GM23338 (cell line): ENCODE measurements around the gene GPSM1. TPM values are rescaled to one million over a fixed set of nuclear protein-coding genes. Genes with fewer than 3 reads are reported as not detected.

Experiments used
- ATAC-seq: fragments of 200-7000 bp; cut with Tn5 transposase; 3 replicates; pipeline ENCODE4 v1.9.1; 2020
- DNase-seq: peaks from one replicate; pipeline ENCODE4 v3.0.0-alpha.2; 2015; ENCODE audit warnings: low spot score
- H2AFZ ChIP-seq: fragments of 200-600 bp; sonication (generic); 2 replicates; pipeline ENCODE4 v1.8.0; 2016; ENCODE audit warnings: antibody characterized with exemption, mild to moderate bottlenecking, moderate library complexity
- H3F3A ChIP-seq: fragments of 200-600 bp; sonication (generic); replicated peaks from 2 replicates; pipeline ENCODE4 v1.8.0; 2017; ENCODE audit warnings: antibody characterized with exemption, mixed run types, low read depth
- H3K27ac ChIP-seq: fragments of 200-600 bp; sonication (generic); 2 replicates; pipeline ENCODE4 v1.6.1; 2016; ENCODE audit warnings: low read depth
- H3K27me3 ChIP-seq: fragments of 200-600 bp; sonication (generic); 2 replicates; pipeline ENCODE4 v1.8.0; 2016; ENCODE audit warnings: mild to moderate bottlenecking, mixed run types, moderate library complexity; ENCODE audit not compliant: insufficient read depth
- H3K36me3 ChIP-seq: fragments of 200-600 bp; sonication (generic); 2 replicates; pipeline ENCODE4 v1.8.0; 2016; ENCODE audit warnings: mild to moderate bottlenecking; ENCODE audit not compliant: insufficient read depth
- H3K4me1 ChIP-seq: fragments of 200-600 bp; sonication (generic); 2 replicates; pipeline ENCODE4 v1.8.0; 2016; ENCODE audit warnings: mild to moderate bottlenecking, moderate library complexity; ENCODE audit not compliant: insufficient read depth
- H3K4me2 ChIP-seq: fragments of 200-600 bp; sonication (generic); 2 replicates; pipeline ENCODE4 v1.7.1; 2017; ENCODE audit warnings: mixed run types
- H3K4me3 ChIP-seq: fragments of 200-600 bp; sonication (generic); 2 replicates; pipeline ENCODE4 v1.6.1; 2016; ENCODE audit warnings: mixed run types
- H3K79me2 ChIP-seq: fragments of 200-600 bp; sonication (generic); replicated peaks from 2 replicates; pipeline ENCODE4 v1.8.0; 2017; ENCODE audit warnings: mild to moderate bottlenecking; ENCODE audit not compliant: insufficient read depth
- H3K9me2 ChIP-seq: fragments of 200-600 bp; sonication (generic); 2 replicates; pipeline ENCODE4 v1.8.0; 2017; ENCODE audit not compliant: insufficient read depth
- H4K20me1 ChIP-seq: fragments of 200-600 bp; sonication (generic); replicated peaks from 2 replicates; pipeline ENCODE4 v1.8.0; 2017; ENCODE audit warnings: mild to moderate bottlenecking; ENCODE audit not compliant: insufficient read depth
- H3K27ac Mint-ChIP-seq: 2 replicates; pipeline ENCODE4 v1.8.0; 2020; ENCODE audit warnings: inconsistent platforms, mild to moderate bottlenecking, moderate library complexity, mixed read lengths
- H3K27me3 Mint-ChIP-seq: 3 replicates; pipeline ENCODE4 v1.8.0; 2022; ENCODE audit warnings: low read depth, mild to moderate bottlenecking, moderate library complexity, mixed read lengths, inconsistent platforms; ENCODE audit not compliant: insufficient read depth, poor library complexity
- H3K36me3 Mint-ChIP-seq: 3 replicates; pipeline ENCODE4 v1.8.0; 2021; ENCODE audit warnings: low read depth, mild to moderate bottlenecking, inconsistent platforms, moderate library complexity, mixed read lengths
- H3K4me1 Mint-ChIP-seq: 3 replicates; pipeline ENCODE4 v1.8.0; 2020; ENCODE audit warnings: mild to moderate bottlenecking, inconsistent platforms, mixed read lengths
- H3K4me3 Mint-ChIP-seq: 3 replicates; pipeline ENCODE4 v1.8.0; 2021; ENCODE audit warnings: moderate library complexity, mild to moderate bottlenecking, inconsistent platforms, mixed read lengths
- H3K9me3 Mint-ChIP-seq: 3 replicates; pipeline ENCODE4 v1.8.0; 2020; ENCODE audit warnings: moderate library complexity, mild to moderate bottlenecking, inconsistent platforms, mixed read lengths
- CREB1 ChIP-seq: fragments of 250-450 bp; sonication (Bioruptor Pico); IDR thresholded peaks from 2 replicates; pipeline ENCODE4 v1.5.0; 2020; ENCODE audit warnings: low read depth, mild to moderate bottlenecking, moderate library complexity
- EZH2 ChIP-seq: fragments of 200-600 bp; sonication (generic); IDR thresholded peaks from one replicate; pipeline ENCODE4 v1.8.0; 2017; ENCODE audit warnings: antibody characterized with exemption, mild to moderate bottlenecking, low read depth; ENCODE audit not compliant: unreplicated experiment
- EZH2phosphoT487 ChIP-seq: fragments of 200-600 bp; sonication (generic); IDR thresholded peaks from one replicate; pipeline ENCODE4 v1.8.1; 2018; ENCODE audit warnings: antibody characterized with exemption; ENCODE audit not compliant: unreplicated experiment
- JUNB ChIP-seq: IDR thresholded peaks from one replicate; pipeline ENCODE4 v1.6.1; 2016; ENCODE audit warnings: antibody characterized with exemption; ENCODE audit not compliant: unreplicated experiment
- NANOG ChIP-seq: IDR thresholded peaks from 2 replicates; pipeline ENCODE4 v1.6.1; 2016; ENCODE audit warnings: antibody characterized with exemption, borderline replicate concordance
- POLR2AphosphoS5 ChIP-seq: IDR thresholded peaks from 2 replicates; pipeline ENCODE4 v1.6.1; 2016; ENCODE audit warnings: antibody characterized with exemption, low read depth
- ZNF114 ChIP-seq: fragments of 250-450 bp; sonication (Bioruptor Pico); IDR thresholded peaks from 2 replicates; pipeline ENCODE4 v1.5.0; 2020; ENCODE audit warnings: mild to moderate bottlenecking, moderate library complexity
- ZNF331 ChIP-seq: fragments of 250-450 bp; sonication (Bioruptor Pico); IDR thresholded peaks from 2 replicates; pipeline ENCODE4 v1.5.0; 2020; ENCODE audit warnings: low read depth, mild to moderate bottlenecking, moderate library complexity
- ZNF462 ChIP-seq: fragments of 250-450 bp; sonication (Bioruptor Pico); IDR thresholded peaks from 2 replicates; pipeline ENCODE4 v1.5.0; 2020; ENCODE audit warnings: mild to moderate bottlenecking, moderate library complexity
- polyA plus RNA-seq: library from polyadenylated mRNA; unstranded; fragments of >200 nt; fragmentation: Nextera tagmentation; extraction: Ambion mirVana; gene quantifications from 2 replicates; pipeline ENCODE4 v1.2.1, GENCODE V29; 2016
- total RNA-seq: library from RNA; depleted of rRNA; stranded (reverse); fragments of >200 nt; shearing (Covaris generic); gene quantifications from 2 replicates; pipeline ENCODE4 v1.2.3, GENCODE V29; 2014
- TF ChIP-seq, protein P1 (sequence below): IDR thresholded peaks from one replicate; pipeline ENCODE4 v1.6.1; 2018; ENCODE audit warnings: antibody characterized with exemption; ENCODE audit not compliant: unreplicated experiment
- TF ChIP-seq, protein P2 (sequence below): IDR thresholded peaks from 2 replicates; pipeline ENCODE4 v1.6.1; 2016; ENCODE audit warnings: antibody characterized with exemption

The GPSM1 gene
- total and polyA plus RNA-seq, 2 experiments from 2014 or later, result 4.8 to 23.2 TPM

DNA sequence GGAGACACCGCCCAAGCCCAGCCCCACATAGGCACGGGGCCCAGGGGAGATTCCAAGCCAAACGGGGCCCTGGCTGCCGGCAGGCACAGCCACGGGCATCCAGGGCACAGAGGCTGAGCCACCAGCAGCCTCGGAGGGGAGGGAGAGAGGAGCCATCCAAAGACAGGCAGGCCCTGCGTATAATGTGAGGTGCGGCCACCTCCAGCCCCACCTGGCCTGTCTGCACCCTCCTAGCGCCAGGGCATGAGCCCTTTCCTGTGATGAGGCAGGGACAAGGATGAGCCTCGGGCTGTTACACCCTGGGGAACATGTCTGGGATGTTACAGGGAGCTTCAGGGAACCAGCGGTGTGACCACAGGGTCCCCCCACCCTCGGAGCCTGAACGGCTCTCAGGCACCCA, 22.4 kb upstream of the GPSM1 start (continued):
- TF ChIP-seq, protein P1, sequence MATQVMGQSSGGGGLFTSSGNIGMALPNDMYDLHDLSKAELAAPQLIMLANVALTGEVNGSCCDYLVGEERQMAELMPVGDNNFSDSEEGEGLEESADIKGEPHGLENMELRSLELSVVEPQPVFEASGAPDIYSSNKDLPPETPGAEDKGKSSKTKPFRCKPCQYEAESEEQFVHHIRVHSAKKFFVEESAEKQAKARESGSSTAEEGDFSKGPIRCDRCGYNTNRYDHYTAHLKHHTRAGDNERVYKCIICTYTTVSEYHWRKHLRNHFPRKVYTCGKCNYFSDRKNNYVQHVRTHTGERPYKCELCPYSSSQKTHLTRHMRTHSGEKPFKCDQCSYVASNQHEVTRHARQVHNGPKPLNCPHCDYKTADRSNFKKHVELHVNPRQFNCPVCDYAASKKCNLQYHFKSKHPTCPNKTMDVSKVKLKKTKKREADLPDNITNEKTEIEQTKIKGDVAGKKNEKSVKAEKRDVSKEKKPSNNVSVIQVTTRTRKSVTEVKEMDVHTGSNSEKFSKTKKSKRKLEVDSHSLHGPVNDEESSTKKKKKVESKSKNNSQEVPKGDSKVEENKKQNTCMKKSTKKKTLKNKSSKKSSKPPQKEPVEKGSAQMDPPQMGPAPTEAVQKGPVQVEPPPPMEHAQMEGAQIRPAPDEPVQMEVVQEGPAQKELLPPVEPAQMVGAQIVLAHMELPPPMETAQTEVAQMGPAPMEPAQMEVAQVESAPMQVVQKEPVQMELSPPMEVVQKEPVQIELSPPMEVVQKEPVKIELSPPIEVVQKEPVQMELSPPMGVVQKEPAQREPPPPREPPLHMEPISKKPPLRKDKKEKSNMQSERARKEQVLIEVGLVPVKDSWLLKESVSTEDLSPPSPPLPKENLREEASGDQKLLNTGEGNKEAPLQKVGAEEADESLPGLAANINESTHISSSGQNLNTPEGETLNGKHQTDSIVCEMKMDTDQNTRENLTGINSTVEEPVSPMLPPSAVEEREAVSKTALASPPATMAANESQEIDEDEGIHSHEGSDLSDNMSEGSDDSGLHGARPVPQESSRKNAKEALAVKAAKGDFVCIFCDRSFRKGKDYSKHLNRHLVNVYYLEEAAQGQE, result no peak
- TF ChIP-seq NANOG, result no peak

- no peak for ATAC-seq
- TF ChIP-seq, protein P2, sequence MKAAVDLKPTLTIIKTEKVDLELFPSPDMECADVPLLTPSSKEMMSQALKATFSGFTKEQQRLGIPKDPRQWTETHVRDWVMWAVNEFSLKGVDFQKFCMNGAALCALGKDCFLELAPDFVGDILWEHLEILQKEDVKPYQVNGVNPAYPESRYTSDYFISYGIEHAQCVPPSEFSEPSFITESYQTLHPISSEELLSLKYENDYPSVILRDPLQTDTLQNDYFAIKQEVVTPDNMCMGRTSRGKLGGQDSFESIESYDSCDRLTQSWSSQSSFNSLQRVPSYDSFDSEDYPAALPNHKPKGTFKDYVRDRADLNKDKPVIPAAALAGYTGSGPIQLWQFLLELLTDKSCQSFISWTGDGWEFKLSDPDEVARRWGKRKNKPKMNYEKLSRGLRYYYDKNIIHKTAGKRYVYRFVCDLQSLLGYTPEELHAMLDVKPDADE, result no peak
- TF ChIP-seq EZH2 (no peak), ZNF462 (no peak), CREB1 (CRISPR knock-in tag) (no peak), ZNF114 (CRISPR knock-in tag) (no peak), JUNB (no peak), NANOG (no peak), ZNF331 (CRISPR knock-in tag) (no peak), POLR2AphosphoS5 (no peak), EZH2phosphoT487 (no peak)
- TF ChIP-seq, protein P1, result no peak
Observed at GRCh38 chr9:136305804-136306203, 21.5 kb upstream of the GPSM1 start.

More at GRCh38 chr9:136305804-136306203, 21.5 kb upstream of the GPSM1 start:
- no peaks in the 10 kb centered on the region for H3K4me1 Mint-ChIP-seq
- no peaks in the 10 kb centered on the region for H3K4me1 ChIP-seq
- no peak overlapping the region for H2AFZ ChIP-seq
- H3K27me3 Mint-ChIP-seq, result no peaks in the 10 kb centered on the region
- no peaks in the 10 kb centered on the region for H3K79me2 ChIP-seq
- no peak overlapping the region for H3K27ac Mint-ChIP-seq
- no peak overlapping the region for H3K27ac ChIP-seq
- H3K4me3 Mint-ChIP-seq, result no peak overlapping the region
- peaks cover 22% of the 10 kb centered on the region for H3F3A ChIP-seq
- no peak for DNase-seq
- no peak overlapping the region for H3K4me2 ChIP-seq
- no peaks in the 10 kb centered on the region for H3K36me3 Mint-ChIP-seq
- H3K36me3 ChIP-seq, result no peaks in the 10 kb centered on the region
- no peaks in the 10 kb centered on the region for H4K20me1 ChIP-seq
- H3K27me3 ChIP-seq, result no peaks in the 10 kb centered on the region
- no peaks in the 10 kb centered on the region for H3K9me3 Mint-ChIP-seq
- H3K4me3 ChIP-seq, result no peak overlapping the region
- H3K9me2 ChIP-seq, result no peaks in the 10 kb centered on the region
